Tibial artery (tissue), 4 donors: ENCODE measurements around the gene LRRK2.

Experiments
- DNase-seq, 2 donors: peaks; one replicate each; pipeline ENCODE4 v3.0.0-alpha.2; 2019
- H3K27ac ChIP-seq, 2 donors: fragments of 200-600 bp; sonication (generic) in 1 of 2; 1 replicate in 1 of 2; 2 replicates in 1 of 2; pipeline ENCODE4 v1.5.1; 2018 to 2019; ENCODE audit warnings: mild to moderate bottlenecking in 1 of 2
- H3K27me3 ChIP-seq, 2 donors: fragments of 200-600 bp; sonication (generic) in 1 of 2; one replicate each; pipeline versions ENCODE4 v1.5.1 to v1.6.0; 2016 to 2019
- H3K36me3 ChIP-seq, 3 donors: fragments of 200-600 bp; sonication (generic) in 2 of 3; one replicate each; pipeline ENCODE4 v1.5.1; 2016 to 2019; ENCODE audit warnings: mild to moderate bottlenecking in 2 of 3
- H3K4me1 ChIP-seq, 4 donors: fragments of 200-600 bp; sonication (generic) in 2 of 4; 1 replicate in 3 of 4; 2 replicates in 1 of 4; pipeline ENCODE4 v1.5.1; 2016 to 2019
- H3K4me3 ChIP-seq, 2 donors: fragments of 200-600 bp; sonication (generic) in 1 of 2; 1 replicate in 1 of 2; 2 replicates in 1 of 2; pipeline ENCODE4 v1.5.1; 2018 to 2019; ENCODE audit warnings: mild to moderate bottlenecking in 2 of 2
- H3K9me3 ChIP-seq, 3 donors: fragments of 200-600 bp; sonication (generic) in 1 of 3; one replicate each; pipeline ENCODE4 v1.5.1; 2016 to 2019
- CTCF ChIP-seq, 2 experiments: fragments of 200-600 bp in 1 of 2; fragments of 450-650 bp in 1 of 2; IDR thresholded peaks; one replicate each; pipeline ENCODE4 v1.5.1; 2017 to 2019; ENCODE audit warnings: antibody characterized with exemption in 2 of 2, mild to moderate bottlenecking in 1 of 2, moderate library complexity in 1 of 2
- intact Hi-C: fragments of 100-400 bp; cut with DNase I; formaldehyde crosslinking; loops from one replicate; pipeline ENCODE4 v1.15.0; 2023; ENCODE audit warnings: low total_unique reads

LRRK2 gene

GRCh38 chr12:40183715-40184114, 41.1 kb upstream of the LRRK2 start:
- no peak for DNase-seq
- no peak overlapping the region for H3K4me3 ChIP-seq
- no peak for TF ChIP-seq CTCF (IDR thresholded peaks at IDR 0.05)
- H3K9me3 ChIP-seq = no peaks in the 10 kb centered on the region
- intact Hi-C loops = no loop called here
- H3K27ac ChIP-seq = no peak overlapping the region
- H3K36me3 ChIP-seq = no peaks in the 10 kb centered on the region
- no peaks in the 10 kb centered on the region for H3K4me1 ChIP-seq
- H3K27me3 ChIP-seq = no peaks in the 10 kb centered on the region

GRCh38 chr12:40184493-40185302, 40.1 kb upstream of the LRRK2 start:
- no peak for TF ChIP-seq CTCF (IDR thresholded peaks at IDR 0.05)
- intact Hi-C loops = no loop called here
- no peaks in the 10 kb centered on the region for H3K27me3 ChIP-seq

GRCh38 chr12:40185303-40185693, 39.5 kb upstream of the LRRK2 start:
- Histone ChIP-seq H3K27me3 (no peaks in the 10 kb centered on the region), H3K27ac (no peak overlapping the region), H3K4me1 (no peaks in the 10 kb centered on the region), H3K9me3 (no peaks in the 10 kb centered on the region), H3K4me3 (no peak overlapping the region), H3K36me3 (no peaks in the 10 kb centered on the region)
- intact Hi-C loops = no loop called here
- DNase-seq = no peak
- TF ChIP-seq CTCF (IDR thresholded peaks at IDR 0.05) = no peak

More at GRCh38 chr12:40184493-40185302, 40.1 kb upstream of the LRRK2 start:
- DNase-seq = no peak
- Histone ChIP-seq H3K4me3 (no peak overlapping the region), H3K27ac (no peak overlapping the region), H3K9me3 (no peaks in the 10 kb centered on the region), H3K4me1 (no peaks in the 10 kb centered on the region), H3K36me3 (no peaks in the 10 kb centered on the region)

- TF ChIP-seq CTCF (IDR thresholded peaks at IDR 0.05) = no peak
- H3K4me1 ChIP-seq = no peaks in the 10 kb centered on the region
- no peak overlapping the region for H3K27ac ChIP-seq
- intact Hi-C loops = no loop called here
- H3K4me3 ChIP-seq = no peak overlapping the region
- no peaks in the 10 kb centered on the region for H3K36me3 ChIP-seq
- no peaks in the 10 kb centered on the region for H3K27me3 ChIP-seq
- H3K9me3 ChIP-seq = no peaks in the 10 kb centered on the region
- DNase-seq = no peak
Measured at GRCh38 chr12:40188558-40189320, 36.1 kb upstream of the LRRK2 start.

- no peak for DNase-seq
- Histone ChIP-seq H3K4me3 (no peak overlapping the region), H3K9me3 (no peaks in the 10 kb centered on the region), H3K27ac (no peak overlapping the region), H3K4me1 (no peaks in the 10 kb centered on the region), H3K36me3 (no peaks in the 10 kb centered on the region), H3K27me3 (no peaks in the 10 kb centered on the region)
- intact Hi-C loops = no loop called here
- no peak for TF ChIP-seq CTCF (IDR thresholded peaks at IDR 0.05)
Measured at GRCh38 chr12:40192704-40193255, 32.0 kb upstream of the LRRK2 start.
